Fibroblast of lung (primary cell): ENCODE data around the gene ETNK2.

ENCODE experiments used
- EZH2 ChIP-seq: IDR thresholded peaks from 2 replicates; pipeline ENCODE4 v1.5.1; 2012; ENCODE audit warnings: low read length, control low read depth, mild to moderate bottlenecking; ENCODE audit errors: missing control alignments
- TF ChIP-seq, protein P1 (sequence below), 2 donors: IDR thresholded peaks in 1 of 2; conservative IDR thresholded peaks in 1 of 2; 1 replicate in 1 of 2; 2 replicates in 1 of 2; pipeline ENCODE4 v1.5.1; 2011 to 2012; ENCODE audit warnings: low read length in 2 of 2, control low read depth in 1 of 2, inconsistent platforms in 1 of 2, low read depth in 1 of 2, mild to moderate bottlenecking in 1 of 2

DNA sequence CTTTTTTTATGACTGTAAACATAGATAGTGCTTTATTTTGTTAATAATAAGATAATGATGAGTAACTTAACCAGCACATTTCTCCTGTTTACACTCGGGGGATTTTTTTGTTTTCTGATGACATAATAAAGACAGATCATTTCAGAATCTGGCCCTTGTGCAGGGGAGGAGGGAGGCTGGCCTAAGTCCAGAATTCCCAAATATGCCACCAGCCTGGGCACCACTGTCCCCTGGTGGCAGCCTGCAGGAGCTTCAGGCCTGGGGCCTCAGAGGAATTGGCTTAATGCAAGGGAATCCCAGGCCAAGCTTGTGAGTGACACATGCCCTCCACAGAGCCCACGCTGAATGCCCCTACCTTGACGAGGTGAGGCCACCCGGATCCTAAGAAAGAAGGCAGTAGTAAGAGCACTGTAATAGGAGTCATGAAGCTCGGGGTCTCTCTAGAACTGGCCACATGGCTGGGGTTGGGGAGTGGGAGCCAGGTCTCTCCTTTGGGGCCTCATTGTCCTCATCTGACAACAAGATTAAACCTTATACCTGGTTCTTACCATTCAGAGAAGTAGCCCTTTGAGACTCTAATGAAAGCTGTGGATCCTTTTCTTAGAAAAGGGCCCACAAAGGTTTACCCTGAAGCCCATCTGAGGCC lies 24.1 kb downstream of the ETNK2 start:
- TF ChIP-seq, protein P1, sequence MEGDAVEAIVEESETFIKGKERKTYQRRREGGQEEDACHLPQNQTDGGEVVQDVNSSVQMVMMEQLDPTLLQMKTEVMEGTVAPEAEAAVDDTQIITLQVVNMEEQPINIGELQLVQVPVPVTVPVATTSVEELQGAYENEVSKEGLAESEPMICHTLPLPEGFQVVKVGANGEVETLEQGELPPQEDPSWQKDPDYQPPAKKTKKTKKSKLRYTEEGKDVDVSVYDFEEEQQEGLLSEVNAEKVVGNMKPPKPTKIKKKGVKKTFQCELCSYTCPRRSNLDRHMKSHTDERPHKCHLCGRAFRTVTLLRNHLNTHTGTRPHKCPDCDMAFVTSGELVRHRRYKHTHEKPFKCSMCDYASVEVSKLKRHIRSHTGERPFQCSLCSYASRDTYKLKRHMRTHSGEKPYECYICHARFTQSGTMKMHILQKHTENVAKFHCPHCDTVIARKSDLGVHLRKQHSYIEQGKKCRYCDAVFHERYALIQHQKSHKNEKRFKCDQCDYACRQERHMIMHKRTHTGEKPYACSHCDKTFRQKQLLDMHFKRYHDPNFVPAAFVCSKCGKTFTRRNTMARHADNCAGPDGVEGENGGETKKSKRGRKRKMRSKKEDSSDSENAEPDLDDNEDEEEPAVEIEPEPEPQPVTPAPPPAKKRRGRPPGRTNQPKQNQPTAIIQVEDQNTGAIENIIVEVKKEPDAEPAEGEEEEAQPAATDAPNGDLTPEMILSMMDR (conservative IDR thresholded peaks at IDR 0.05 in 1 of 2, IDR thresholded peaks at IDR 0.05 in 1 of 2; ENCODE audit: low read depth in 1 of 2, low read length in 2 of 2) = peak; percentile 93 to 98
- no peak for TF ChIP-seq EZH2
